ENCODE data around the gene SEM1. TPM values are rescaled to one million over a fixed set of nuclear protein-coding genes. Genes with fewer than 3 reads are reported as not detected.
"Not testable (repeated sequence)": the region's sequence is repeated elsewhere in the genome, so short reads cannot be mapped to it uniquely, and the experiment has no call there.

Gene SEM1
- total RNA-seq (2021; fragmentation: NEBNext Ultra II Directional; extraction: Animal tissue kit (Norgen Biotek cat#: 25700)), result 10 to 100 TPM; 35.0 to 87.7 (median 45.9) TPM
- long read RNA-seq, transcript SEM1-201 (3 exons, 1,314 nt), result major isoform, 202 of 206 reads
- long read RNA-seq, partial matches to known transcripts, result 0 of 206 reads
- long read RNA-seq, other reads (novel, unspliced or antisense), result 3 of 206 reads

DNA sequence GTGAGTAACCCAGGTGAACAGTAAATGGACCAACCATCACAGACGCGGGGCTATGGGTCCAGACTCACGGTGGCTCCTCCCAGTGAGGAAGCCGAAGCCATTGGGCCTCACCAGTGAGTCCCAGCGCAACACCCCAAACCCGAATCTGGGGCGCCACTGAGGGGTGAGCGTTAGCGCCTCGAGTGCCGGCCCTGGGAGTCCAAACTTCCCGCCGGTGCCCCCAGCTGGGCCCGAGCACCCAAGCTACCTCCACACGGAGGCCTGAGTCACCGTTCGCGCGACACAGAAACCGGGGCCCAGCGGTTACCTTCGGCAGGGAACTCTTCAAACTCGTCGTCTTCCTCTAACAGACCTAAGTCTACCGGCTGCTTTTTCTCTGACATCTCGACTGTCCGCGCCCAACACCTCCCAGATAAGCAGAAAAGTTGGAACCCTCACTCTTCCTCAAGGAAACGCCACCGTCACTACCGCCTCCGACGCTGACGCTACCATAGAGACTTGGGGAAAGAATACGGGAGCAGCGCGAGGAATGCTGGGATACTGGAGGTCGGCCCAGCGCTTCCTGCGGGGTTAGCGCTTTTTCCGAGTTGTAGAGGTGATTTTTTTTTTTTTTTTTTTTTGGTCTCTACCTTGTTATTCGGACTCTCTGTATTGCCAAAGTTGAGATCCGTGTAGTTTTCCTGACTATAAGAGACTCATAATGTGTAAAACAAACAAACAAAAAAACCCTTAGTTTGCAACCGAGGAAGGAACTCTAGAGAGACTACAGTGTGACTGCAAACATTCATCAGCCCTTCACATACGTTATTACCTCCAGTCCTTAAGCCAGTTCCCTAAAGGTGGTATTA, at the start of gene SEM1:
SEM1 (minus strand) TSS at position 466 of the 848 bp plus-strand sequence; CDS start at position 383, 83 bp downstream.
- peak; percentile 64 for DNase-seq
- Mint-ChIP-seq H3K27ac (peak within 1 kb of the TSS; percentile 100), H3K4me1 (ENCODE audit: low read depth) (peaks cover 14% of the 10 kb centered on the region), H3K36me3 (ENCODE audit: low read depth) (no peaks in the 10 kb centered on the region), H3K9me3 (no peaks in the 10 kb centered on the region), H3K4me3 (peak within 1 kb of the TSS; percentile 99), H3K27me3 (ENCODE audit: insufficient read depth) (peaks cover 5% of the 10 kb centered on the region; the same call in 1 of the 2 replicates)
- TF ChIP-seq, protein P1, sequence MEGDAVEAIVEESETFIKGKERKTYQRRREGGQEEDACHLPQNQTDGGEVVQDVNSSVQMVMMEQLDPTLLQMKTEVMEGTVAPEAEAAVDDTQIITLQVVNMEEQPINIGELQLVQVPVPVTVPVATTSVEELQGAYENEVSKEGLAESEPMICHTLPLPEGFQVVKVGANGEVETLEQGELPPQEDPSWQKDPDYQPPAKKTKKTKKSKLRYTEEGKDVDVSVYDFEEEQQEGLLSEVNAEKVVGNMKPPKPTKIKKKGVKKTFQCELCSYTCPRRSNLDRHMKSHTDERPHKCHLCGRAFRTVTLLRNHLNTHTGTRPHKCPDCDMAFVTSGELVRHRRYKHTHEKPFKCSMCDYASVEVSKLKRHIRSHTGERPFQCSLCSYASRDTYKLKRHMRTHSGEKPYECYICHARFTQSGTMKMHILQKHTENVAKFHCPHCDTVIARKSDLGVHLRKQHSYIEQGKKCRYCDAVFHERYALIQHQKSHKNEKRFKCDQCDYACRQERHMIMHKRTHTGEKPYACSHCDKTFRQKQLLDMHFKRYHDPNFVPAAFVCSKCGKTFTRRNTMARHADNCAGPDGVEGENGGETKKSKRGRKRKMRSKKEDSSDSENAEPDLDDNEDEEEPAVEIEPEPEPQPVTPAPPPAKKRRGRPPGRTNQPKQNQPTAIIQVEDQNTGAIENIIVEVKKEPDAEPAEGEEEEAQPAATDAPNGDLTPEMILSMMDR (IDR thresholded peaks at IDR 0.05), result peak; percentile 14; the same call in 1 of the 2 replicates

DNA sequence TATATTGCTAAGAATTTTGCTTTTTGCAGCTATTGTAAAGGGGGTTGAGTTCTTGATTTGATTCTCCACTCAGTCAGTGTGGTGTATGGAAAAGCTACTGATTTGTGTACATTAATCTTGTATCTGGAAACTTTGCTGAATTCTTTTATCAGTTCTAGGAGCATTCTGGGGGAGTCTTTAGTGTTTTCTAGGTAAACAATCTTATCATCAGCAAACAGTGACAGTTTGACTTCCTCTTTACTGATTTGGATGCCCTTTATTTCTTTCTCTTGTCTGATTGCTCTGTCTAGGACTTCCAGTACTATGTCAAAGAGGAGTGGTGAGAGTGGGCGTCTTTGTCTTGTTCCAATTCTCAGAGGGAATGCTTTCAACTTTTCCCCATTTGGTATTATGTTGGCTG, 48.2 kb upstream of the SEM1 start:
- H3K4me3 Mint-ChIP-seq; H3K4me1 Mint-ChIP-seq (ENCODE audit: low read depth): not testable (repeated sequence)

DNA sequence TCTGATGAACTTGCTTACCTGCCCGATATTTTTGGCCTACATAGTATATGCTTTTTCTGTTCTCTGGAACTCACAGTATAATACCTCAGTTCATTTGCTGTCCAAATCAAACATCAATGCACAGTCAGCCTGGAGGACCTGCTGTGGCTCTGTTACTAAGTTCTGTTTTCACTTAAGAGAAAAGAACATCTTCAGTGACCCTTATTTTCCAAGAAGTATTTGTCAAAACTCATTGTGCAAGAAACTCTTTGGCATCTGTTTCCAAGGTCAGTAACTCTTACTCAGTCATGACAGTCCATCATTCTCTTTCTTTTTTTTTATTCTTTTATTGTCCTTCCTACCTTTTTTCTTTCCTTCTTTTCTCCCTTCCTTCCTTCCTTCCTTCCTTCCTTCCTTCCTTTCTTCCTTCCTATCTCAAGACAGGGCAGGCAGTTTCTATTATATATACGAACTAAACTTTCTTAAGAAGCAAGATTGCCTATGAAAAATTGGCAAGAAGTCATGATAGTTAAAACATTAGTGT, 37.8 kb upstream of the SEM1 start:
- Mint-ChIP-seq H3K36me3 (ENCODE audit: low read depth) (no peaks in the 10 kb centered on the region), H3K9me3 (peaks cover 29% of the 10 kb centered on the region), H3K4me3 (no peak overlapping the region)

More for the DNA sequence above, 48.2 kb upstream of the SEM1 start:
- DNase-seq; H3K27ac Mint-ChIP-seq; H3K36me3 Mint-ChIP-seq (ENCODE audit: low read depth); H3K27me3 Mint-ChIP-seq (ENCODE audit: insufficient read depth): not testable (repeated sequence)
- peaks cover 35% of the 10 kb centered on the region for H3K9me3 Mint-ChIP-seq

DNA sequence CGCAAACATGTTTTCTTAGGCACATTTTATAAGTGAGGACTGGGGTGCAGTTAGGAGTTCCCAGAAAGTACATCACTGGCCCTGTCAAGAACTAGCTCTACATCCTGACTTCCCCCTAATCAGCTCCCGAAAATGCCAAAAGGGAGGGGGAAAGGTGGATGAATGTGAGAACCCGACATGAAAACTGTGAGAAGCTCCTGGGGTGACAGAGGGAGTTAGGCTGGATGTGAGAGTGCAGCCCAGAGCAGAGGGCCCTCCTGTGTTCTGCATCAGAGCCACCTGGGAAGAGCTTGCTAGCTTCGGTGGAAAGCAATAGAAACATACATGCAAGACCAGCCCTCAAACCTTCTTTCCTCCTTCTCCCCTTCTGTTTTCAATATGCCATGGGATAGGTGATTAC, 30.5 kb upstream of the SEM1 start:
- no peak for DNase-seq
- Mint-ChIP-seq H3K4me3 (no peak overlapping the region), H3K4me1 (ENCODE audit: low read depth) (no peaks in the 10 kb centered on the region), H3K27me3 (ENCODE audit: insufficient read depth) (peaks cover 3% of the 10 kb centered on the region; the same call in 1 of the 2 replicates), H3K27ac (no peak overlapping the region), H3K9me3 (no peaks in the 10 kb centered on the region), H3K36me3 (ENCODE audit: low read depth) (no peaks in the 10 kb centered on the region)
- TF ChIP-seq, protein P1 (IDR thresholded peaks at IDR 0.05), result no peak

More for the DNA sequence above, 37.8 kb upstream of the SEM1 start:
- no peaks in the 10 kb centered on the region for H3K27me3 Mint-ChIP-seq (ENCODE audit: insufficient read depth)
- no peak for DNase-seq
- no peaks in the 10 kb centered on the region for H3K4me1 Mint-ChIP-seq (ENCODE audit: low read depth)
- TF ChIP-seq, protein P1 (IDR thresholded peaks at IDR 0.05), result no peak
- H3K27ac Mint-ChIP-seq, result no peak overlapping the region

DNA sequence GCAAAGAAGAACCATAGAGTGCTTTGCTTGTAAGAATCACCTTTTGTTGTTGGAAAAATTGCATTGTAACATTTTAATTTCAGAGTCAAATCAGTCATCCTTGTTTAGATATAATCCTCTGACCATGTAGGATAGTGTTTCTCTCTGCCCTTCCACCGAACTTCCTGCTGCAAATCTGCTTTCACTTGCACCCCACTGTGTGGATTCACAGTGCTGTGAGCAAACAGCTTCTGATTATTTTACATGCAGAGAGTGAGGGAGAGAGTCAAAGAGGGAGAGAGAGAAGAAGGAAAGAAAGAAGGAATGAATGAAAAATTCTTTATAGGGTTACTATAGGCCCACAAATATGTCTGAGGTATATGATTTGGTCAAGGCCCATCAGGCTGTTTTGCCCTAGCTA, 30.0 kb upstream of the SEM1 start:
- Mint-ChIP-seq H3K9me3 (no peaks in the 10 kb centered on the region), H3K4me1 (ENCODE audit: low read depth) (no peaks in the 10 kb centered on the region), H3K36me3 (ENCODE audit: low read depth) (no peaks in the 10 kb centered on the region), H3K27me3 (ENCODE audit: insufficient read depth) (peaks cover 3% of the 10 kb centered on the region; the same call in 1 of the 2 replicates), H3K4me3 (no peak overlapping the region), H3K27ac (no peak overlapping the region)
- TF ChIP-seq, protein P1 (IDR thresholded peaks at IDR 0.05), result no peak
- DNase-seq, result no peak

DNA sequence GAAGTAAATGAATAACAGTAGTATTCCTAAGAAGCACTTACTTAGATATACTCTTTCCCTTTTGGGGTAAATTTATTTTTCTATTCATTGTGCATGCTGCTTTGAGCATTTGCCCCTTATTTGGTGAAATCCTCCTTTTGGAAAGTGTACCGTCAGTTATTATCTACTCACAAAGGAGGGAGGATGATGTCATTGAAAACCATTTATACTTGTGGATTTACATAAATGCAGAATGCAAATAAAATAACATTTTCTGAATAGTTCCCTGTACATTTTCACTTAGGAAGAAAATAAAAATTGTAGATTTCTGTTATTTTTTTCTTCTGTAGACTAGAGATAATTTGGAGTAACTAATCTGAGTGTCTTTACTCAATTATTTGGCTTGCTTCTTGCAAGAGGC, 29.5 kb upstream of the SEM1 start:
- H3K27ac Mint-ChIP-seq, result no peak overlapping the region
- H3K27me3 Mint-ChIP-seq (ENCODE audit: insufficient read depth), result peaks cover 3% of the 10 kb centered on the region; the same call in 1 of the 2 replicates
- no peaks in the 10 kb centered on the region for H3K36me3 Mint-ChIP-seq (ENCODE audit: low read depth)

More for the DNA sequence above, 29.5 kb upstream of the SEM1 start:
- TF ChIP-seq, protein P1 (IDR thresholded peaks at IDR 0.05), result no peak
- Mint-ChIP-seq H3K4me1 (ENCODE audit: low read depth) (no peaks in the 10 kb centered on the region), H3K9me3 (no peaks in the 10 kb centered on the region), H3K4me3 (no peak overlapping the region)
- DNase-seq, result no peak

Measured in HFFc6 (cell line).